Activated CD4-positive, alpha-beta memory T cell treated with anti-CD3 and anti-CD28 coated beads, Interleukin-2, amount 10 ng/mL, durations not matched to agents 7 days and 5 days (primary cell): ENCODE measurements around the gene LSM3. TPM values are rescaled to one million over a fixed set of nuclear protein-coding genes. Genes with fewer than 3 reads are reported as not detected.

Experiments
- CTCF ChIA-PET: fragments of 350-600 bp; sonication (Branson Sonifier 250); formaldehyde crosslinking; loops from one replicate; lab custom pipeline; 2021; ENCODE audit warnings: antibody characterized with exemption, inconsistent platforms; lab: Charles Lee
- POLR2A ChIA-PET: fragments of 350-600 bp; sonication (Branson Sonifier 250); formaldehyde crosslinking; loops from one replicate; lab custom pipeline; 2021; ENCODE audit warnings: antibody characterized with exemption; lab: Charles Lee
- DNase-seq: peaks from one replicate; pipeline ENCODE4 v3.0.0-alpha.2; 2020
- H3K27ac Mint-ChIP-seq: one replicate; pipeline ENCODE4 v1.8.0; 2021; ENCODE audit warnings: mild to moderate bottlenecking, mixed read lengths
- H3K27me3 Mint-ChIP-seq: one replicate; pipeline ENCODE4 v1.8.0; 2021; ENCODE audit warnings: mixed read lengths
- H3K36me3 Mint-ChIP-seq: one replicate; pipeline ENCODE4 v1.8.0; 2021; ENCODE audit warnings: low read depth, mixed read lengths
- H3K4me1 Mint-ChIP-seq: one replicate; pipeline ENCODE4 v1.8.0; 2021; ENCODE audit warnings: mixed read lengths
- H3K4me3 Mint-ChIP-seq: one replicate; pipeline ENCODE4 v1.8.0; 2021; ENCODE audit warnings: mild to moderate bottlenecking, mixed read lengths
- H3K9me3 Mint-ChIP-seq: one replicate; pipeline ENCODE4 v1.8.0; 2021; ENCODE audit warnings: mixed read lengths
- total RNA-seq, 2 experiments: library from RNA; stranded (reverse); gene quantifications; one replicate each; pipeline ENCODE4 v1.2.3, GENCODE V29; 2021

The LSM3 gene
- total RNA-seq, 2 experiments from 2014 or later, result 14.2 to 14.3 TPM

DNA sequence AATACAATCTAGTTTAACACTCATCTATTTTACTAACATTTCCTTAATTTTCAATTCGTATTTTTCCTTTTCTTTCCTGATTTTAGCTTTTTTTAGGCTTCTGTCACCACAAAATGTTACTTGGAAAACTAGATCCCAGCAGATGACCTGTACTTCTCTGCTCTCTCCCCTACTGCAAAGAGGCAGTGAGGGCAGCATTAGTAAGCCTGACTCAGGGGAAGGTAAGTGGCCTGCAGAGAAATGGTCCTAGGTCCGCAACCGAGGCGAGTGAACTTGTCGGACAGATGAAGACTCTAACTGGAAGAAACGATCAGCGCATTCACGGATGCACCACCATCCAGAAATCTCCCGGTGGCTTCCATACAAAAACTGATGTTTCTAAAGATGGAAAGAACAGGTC, 33.4 kb upstream of the LSM3 start:
- Mint-ChIP-seq H3K4me3 (no peak overlapping the region), H3K27ac (peak overlapping the region; percentile 92), H3K36me3 (peaks cover 50% of the 10 kb centered on the region), H3K9me3 (no peaks in the 10 kb centered on the region), H3K27me3 (no peaks in the 10 kb centered on the region), H3K4me1 (peaks cover 41% of the 10 kb centered on the region)
- CTCF ChIA-PET, result interaction anchor here (1.1 to 3.0 kb wide), 5 partner anchors 20 to 249 kb away, joined by 3 to 13 read pairs (median 4); partner anchors contain the start of genes CHCHD4, LSM3, TMEM43 and XPC
- DNase-seq, result no peak
- POLR2A ChIA-PET, result interaction anchor here (0.7 to 11.0 kb wide), 8 partner anchors 11 to 920 kb away, joined by 3 to 133 read pairs (median 4); partner anchors contain the start of genes CHCHD4, LSM3, MRPS25 and TMEM43

DNA sequence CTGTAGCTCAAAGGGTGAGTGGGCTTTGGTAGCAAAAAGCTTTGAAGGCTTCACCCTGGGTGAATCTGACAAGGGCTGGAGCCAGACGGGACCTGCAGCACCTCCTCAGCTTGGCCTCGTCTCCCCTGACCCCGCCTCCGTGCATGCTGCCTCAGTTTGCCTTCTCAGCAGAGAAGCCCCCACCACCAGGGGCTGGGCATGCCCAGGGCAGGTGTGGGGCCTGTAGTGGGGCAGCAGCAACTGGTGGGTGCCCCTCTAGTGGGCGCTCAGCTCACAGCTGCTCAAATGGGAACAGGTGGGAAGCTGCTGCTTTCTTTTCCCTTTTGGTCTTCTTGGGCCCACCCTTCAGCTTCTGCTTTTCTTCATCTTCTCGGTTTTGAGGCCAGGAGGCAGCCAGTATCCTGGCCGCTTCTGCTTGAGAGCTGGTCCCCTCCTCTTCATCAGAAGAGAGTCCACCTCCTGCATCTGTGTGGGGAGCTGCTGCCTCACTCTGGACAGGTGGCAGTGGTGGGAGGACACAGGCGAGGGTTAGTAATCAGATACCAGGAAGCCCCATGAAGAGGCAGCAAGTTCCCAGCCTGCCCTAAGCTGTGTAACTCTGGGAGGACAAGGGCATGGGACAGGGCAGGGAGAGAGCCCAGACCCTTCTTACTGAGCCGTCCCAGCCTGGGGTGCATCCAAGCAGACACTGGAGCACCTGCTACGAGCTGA, 32.8 kb upstream of the LSM3 start:
- DNase-seq, result no peak
- Mint-ChIP-seq H3K4me3 (no peak overlapping the region), H3K9me3 (no peaks in the 10 kb centered on the region), H3K4me1 (peaks cover 41% of the 10 kb centered on the region), H3K27ac (peak overlapping the region; percentile 68), H3K27me3 (no peaks in the 10 kb centered on the region), H3K36me3 (peaks cover 47% of the 10 kb centered on the region)
- POLR2A ChIA-PET, result interaction anchor here (1.1 to 11.0 kb wide), 3 partner anchors 20 to 919 kb away, joined by 4 to 133 read pairs (median 73); partner anchors contain the start of genes CHCHD4, LSM3, MRPS25 and TMEM43
- CTCF ChIA-PET, result interaction anchor here (1.1 to 3.0 kb wide), 4 partner anchors 29 to 249 kb away, joined by 3 to 13 read pairs (median 4); partner anchors contain the start of genes LSM3 and XPC

DNA sequence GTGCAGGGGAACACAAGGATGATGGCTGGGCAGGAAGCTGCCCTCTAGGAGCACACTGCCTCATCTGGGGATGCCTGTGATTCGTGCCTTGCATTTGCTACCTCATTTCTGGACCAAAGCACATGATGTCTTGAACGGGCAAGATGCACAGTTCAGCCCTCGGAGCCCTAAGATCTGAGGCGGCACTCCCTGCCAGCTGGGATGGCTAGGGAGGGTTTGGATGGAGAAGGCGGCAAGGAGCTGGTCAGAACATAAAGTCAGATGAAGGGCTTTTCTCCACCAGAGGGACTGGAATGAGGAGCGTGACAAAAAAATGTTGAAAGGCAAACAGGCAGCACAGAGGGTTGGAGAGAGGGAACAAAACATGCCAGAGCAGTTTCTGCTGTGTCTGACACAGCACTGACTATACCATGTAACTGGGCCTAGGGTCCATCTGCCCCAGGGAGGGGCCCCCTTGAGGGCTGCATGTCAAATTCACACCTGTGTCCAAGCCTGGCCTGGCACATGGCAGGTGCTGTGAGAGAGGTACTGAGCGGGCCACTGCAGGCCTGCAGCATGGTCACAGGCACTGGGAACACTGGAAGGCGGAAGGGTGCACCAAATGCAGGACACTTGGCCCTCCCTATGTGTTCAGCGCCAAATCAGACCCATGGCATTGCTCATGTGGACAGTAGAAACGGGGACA, 32.1 kb upstream of the LSM3 start:
- POLR2A ChIA-PET, result interaction anchor here (9.4 to 11.0 kb wide), 2 partner anchors 21 to 32 kb away, joined by 73 to 133 read pairs; partner anchors contain the start of genes CHCHD4, LSM3, TMEM43 and XPC
- no peak overlapping the region for H3K4me3 Mint-ChIP-seq
- peaks cover 44% of the 10 kb centered on the region for H3K36me3 Mint-ChIP-seq
- H3K27me3 Mint-ChIP-seq, result no peaks in the 10 kb centered on the region
- no peaks in the 10 kb centered on the region for H3K9me3 Mint-ChIP-seq
- peaks cover 41% of the 10 kb centered on the region for H3K4me1 Mint-ChIP-seq
- peak overlapping the region; percentile 68 for H3K27ac Mint-ChIP-seq
- CTCF ChIA-PET, result interaction anchor here (0.6 to 1.0 kb wide), 2 partner anchors 34 to 57 kb away, joined by 3 read pairs; no protein-coding TSS in a partner anchor
- no peak for DNase-seq

DNA sequence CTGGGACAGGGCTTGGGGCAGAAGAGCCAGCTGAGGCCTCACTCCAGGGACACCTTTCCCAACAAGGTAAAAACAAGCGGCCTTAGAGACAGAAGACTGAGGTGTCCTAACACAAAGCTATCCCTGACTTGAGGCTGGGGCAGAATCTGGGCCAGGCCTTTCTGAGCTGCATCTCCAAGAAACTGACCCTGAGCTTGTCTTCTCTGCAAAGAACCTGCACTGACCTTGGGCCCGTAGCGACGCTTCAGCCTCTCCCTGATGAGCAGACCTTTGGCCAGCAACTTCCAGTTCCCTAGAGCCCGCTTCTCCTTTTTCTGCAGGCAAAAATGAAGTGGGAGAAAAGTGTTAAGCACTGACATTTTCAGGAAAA, 31.6 kb upstream of the LSM3 start:
- Mint-ChIP-seq H3K36me3 (peaks cover 38% of the 10 kb centered on the region), H3K4me1 (peaks cover 36% of the 10 kb centered on the region), H3K4me3 (no peak overlapping the region), H3K9me3 (no peaks in the 10 kb centered on the region), H3K27ac (no peak overlapping the region), H3K27me3 (no peaks in the 10 kb centered on the region)
- ChIA-PET POLR2A (interaction anchor here (11.0 kb wide), 1 partner anchor 22 kb away, joined by 133 read pairs; the partner anchor contains the start of genes CHCHD4 and TMEM43), CTCF (interaction anchor here (0.6 to 1.0 kb wide), 2 partner anchors 34 to 57 kb away, joined by 3 read pairs; no protein-coding TSS in a partner anchor)
- no peak for DNase-seq

DNA sequence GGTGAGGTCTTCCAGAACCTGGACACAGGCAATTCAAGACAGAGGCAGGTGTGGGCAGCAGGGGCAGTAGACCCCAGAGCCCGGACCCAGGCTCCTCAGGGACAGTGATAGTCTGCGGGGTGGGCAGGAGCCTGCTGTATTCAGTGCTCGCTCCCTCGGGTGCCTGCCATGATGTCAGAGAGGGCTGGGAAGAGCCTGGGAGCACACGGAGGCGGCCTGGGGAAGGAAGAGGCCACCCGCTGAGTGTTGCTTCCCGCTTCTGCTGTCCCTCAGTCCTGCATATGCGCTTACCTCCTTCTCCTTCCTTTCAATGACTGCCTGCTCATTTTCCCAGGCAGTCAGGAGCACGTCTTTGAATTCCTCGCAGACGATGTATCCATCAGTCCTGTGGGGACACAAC, 31.0 kb upstream of the LSM3 start:
- H3K27me3 Mint-ChIP-seq, result no peaks in the 10 kb centered on the region
- ChIA-PET CTCF (no interaction called here), POLR2A (interaction anchor here (0.7 to 11.0 kb wide), 4 partner anchors 11 to 31 kb away, joined by 3 to 133 read pairs (median 4); partner anchors contain the start of genes CHCHD4, LSM3, TMEM43 and XPC)
- H3K4me1 Mint-ChIP-seq, result peaks cover 30% of the 10 kb centered on the region
- H3K4me3 Mint-ChIP-seq, result no peak overlapping the region
- no peak overlapping the region for H3K27ac Mint-ChIP-seq
- H3K36me3 Mint-ChIP-seq, result peaks cover 40% of the 10 kb centered on the region
- no peaks in the 10 kb centered on the region for H3K9me3 Mint-ChIP-seq
- DNase-seq, result no peak

DNA sequence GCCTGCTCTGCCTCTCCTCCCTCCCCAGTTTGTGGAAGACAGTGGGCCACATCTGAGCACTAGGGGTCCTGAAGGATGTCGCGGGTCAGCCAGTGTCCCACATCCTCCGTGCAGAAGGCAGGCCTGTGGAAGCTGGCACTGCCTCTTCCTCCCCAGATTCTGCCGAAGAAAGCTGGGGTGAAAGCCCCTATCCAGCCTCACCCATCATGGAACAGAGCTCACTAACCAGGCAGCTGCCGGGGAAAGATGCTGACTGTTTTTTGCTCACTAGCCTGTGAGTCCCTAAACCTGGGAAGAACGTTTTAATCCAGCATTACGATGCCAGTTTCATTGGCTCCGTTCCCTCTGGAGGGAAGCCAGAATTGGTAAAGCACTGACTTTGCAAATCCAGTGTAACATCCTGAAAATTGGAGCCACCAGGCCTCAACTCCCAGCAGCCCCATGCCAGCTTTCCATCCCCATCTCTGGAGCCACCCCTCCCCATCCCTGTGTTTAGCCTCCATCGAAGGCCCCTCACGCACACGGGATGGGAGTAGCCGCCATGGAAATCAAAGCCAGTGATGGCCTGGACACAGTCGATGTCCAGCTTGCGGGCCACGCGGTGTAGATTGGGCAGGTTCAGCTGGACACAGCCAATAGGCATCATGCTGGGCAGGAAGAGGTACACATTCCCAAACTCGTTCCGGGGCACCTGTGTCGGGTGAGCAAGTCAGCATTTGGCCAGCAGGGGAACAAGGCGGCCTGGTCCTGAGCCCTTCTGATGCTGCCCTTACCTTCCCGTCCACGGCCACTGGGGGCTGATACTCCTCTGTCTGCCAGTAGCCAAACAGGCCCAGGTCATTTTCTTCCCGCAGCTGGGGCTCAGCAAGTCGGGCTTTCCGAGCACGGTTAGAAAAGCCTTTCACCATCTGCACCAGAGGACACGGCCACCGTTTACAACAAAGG, 30.3 kb upstream of the LSM3 start:
- peaks cover 36% of the 10 kb centered on the region for H3K36me3 Mint-ChIP-seq
- POLR2A ChIA-PET, result interaction anchor here (0.7 to 1.4 kb wide), 3 partner anchors 11 to 31 kb away, joined by 3 to 5 read pairs (median 3); partner anchors contain the start of genes LSM3 and XPC
- CTCF ChIA-PET, result no interaction called here

DNA sequence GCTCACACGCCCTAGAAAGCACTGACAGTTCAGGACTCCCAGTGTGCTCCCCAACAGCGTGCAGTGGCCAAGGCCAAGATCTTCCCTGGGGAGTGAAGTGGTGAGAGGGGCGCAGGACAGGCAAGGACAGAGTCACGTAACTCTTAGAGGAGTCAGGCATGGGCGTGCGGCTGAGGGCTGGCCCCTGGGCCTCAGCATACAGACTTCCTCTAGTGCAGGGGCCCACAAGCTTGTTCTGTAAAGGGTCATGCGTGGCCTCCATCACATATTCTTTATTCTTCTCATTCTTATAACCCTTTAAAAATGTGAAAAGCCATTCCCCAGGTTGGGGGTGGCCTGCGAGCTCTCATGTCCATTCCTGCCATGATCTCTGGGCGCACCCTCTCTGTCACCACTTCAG, 28.5 kb upstream of the LSM3 start:
- POLR2A ChIA-PET, result interaction anchor here (1.0 kb wide), 1 partner anchor 28 kb away, joined by 4 read pairs; the partner anchor contains the start of genes LSM3 and XPC
- CTCF ChIA-PET, result interaction anchor here (1.8 kb wide), 1 partner anchor 25 kb away, joined by 10 read pairs; the partner anchor contains the start of genes CHCHD4 and TMEM43
- no peak for DNase-seq

More for the DNA sequence above, 30.3 kb upstream of the LSM3 start:
- no peaks in the 10 kb centered on the region for H3K27me3 Mint-ChIP-seq
- H3K4me1 Mint-ChIP-seq, result peaks cover 23% of the 10 kb centered on the region
- no peak for DNase-seq
- H3K4me3 Mint-ChIP-seq, result no peak overlapping the region
- H3K9me3 Mint-ChIP-seq, result no peaks in the 10 kb centered on the region
- no peak overlapping the region for H3K27ac Mint-ChIP-seq

DNA sequence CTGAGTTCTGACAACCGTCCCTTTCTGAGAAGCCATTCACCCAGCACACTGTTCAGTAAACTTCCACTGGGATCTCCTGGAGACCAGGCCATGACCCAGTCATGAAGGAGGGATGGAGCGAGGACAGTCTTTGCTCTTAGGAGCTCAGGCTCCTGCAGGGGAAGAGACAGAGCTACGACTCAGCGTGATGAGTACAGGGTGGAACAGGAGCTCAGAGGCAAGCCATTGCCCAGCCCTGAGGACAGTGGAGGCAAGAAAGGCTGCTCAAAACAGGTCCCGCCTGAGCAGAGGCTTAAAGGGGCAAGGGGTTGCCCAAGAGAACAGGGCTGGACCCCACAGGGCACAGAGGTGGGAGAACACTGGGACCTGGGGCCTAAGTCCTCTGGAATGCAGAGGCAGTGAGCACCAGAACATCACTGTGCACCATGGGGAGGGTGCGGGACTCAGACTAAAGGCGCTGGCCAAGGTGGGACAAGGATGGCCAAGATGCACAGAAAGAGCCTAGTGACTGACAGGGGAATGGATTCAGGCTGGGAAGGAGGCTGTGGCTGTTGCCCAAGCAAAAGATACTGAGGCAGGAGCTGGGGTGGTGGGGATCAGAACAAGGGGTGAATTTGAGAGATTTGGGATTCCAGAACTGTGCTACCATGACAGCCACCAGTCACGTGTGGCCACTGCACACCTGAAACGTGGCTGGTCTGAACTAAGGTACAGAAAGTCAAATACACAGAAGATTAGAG, 28.0 kb upstream of the LSM3 start:
- Mint-ChIP-seq H3K4me3 (no peak overlapping the region), H3K9me3 (no peaks in the 10 kb centered on the region), H3K36me3 (peaks cover 44% of the 10 kb centered on the region), H3K27me3 (no peaks in the 10 kb centered on the region), H3K27ac (no peak overlapping the region), H3K4me1 (peaks cover 3% of the 10 kb centered on the region)
- POLR2A ChIA-PET, result interaction anchor here (1.0 kb wide), 1 partner anchor 28 kb away, joined by 4 read pairs; the partner anchor contains the start of genes LSM3 and XPC
- CTCF ChIA-PET, result interaction anchor here (0.6 to 1.8 kb wide), 2 partner anchors 26 to 118 kb away, joined by 4 to 10 read pairs; partner anchors contain the start of genes CHCHD4 and TMEM43
- no peak for DNase-seq

More for the DNA sequence above, 28.5 kb upstream of the LSM3 start:
- H3K4me1 Mint-ChIP-seq, result peaks cover 7% of the 10 kb centered on the region
- no peaks in the 10 kb centered on the region for H3K9me3 Mint-ChIP-seq
- H3K27me3 Mint-ChIP-seq, result no peaks in the 10 kb centered on the region
- H3K4me3 Mint-ChIP-seq, result no peak overlapping the region
- H3K27ac Mint-ChIP-seq, result no peak overlapping the region
- H3K36me3 Mint-ChIP-seq, result peaks cover 47% of the 10 kb centered on the region

DNA sequence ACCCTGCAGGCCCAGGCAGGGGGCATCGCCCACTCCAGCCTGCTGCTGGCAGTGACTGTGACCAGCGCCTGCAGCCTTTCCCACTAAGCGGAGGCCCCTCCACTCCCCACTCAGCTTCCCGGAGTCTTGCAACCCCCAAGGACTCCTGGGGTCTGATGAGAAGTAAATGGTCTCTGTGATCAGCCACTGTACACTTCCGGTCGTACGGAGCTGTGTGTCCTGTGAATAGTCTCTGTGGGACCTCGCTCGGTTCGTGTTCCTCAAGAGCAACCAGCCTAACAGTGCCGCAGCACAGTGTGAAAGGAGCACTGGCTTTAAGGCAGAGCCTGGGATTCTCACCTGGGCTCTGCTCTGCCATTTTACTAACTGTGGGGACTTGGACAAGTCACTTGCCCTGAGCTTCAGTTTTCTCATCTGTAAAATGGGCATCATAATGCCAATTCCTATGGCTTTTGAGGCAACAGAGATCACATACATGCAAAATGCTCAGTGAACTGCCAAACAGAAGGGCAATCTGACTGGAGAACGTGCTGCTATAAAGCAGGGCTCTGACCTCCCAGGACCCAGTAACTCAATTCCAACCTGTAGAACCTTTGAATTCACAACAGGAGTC, 27.0 kb upstream of the LSM3 start:
- Mint-ChIP-seq H3K27ac (no peak overlapping the region), H3K4me1 (no peaks in the 10 kb centered on the region), H3K36me3 (peaks cover 45% of the 10 kb centered on the region), H3K4me3 (no peak overlapping the region), H3K9me3 (no peaks in the 10 kb centered on the region), H3K27me3 (no peaks in the 10 kb centered on the region)
- CTCF ChIA-PET, result interaction anchor here (1.9 kb wide), 1 partner anchor 52 kb away, joined by 12 read pairs; no protein-coding TSS in a partner anchor
- POLR2A ChIA-PET, result no interaction called here
- DNase-seq, result no peak

DNA sequence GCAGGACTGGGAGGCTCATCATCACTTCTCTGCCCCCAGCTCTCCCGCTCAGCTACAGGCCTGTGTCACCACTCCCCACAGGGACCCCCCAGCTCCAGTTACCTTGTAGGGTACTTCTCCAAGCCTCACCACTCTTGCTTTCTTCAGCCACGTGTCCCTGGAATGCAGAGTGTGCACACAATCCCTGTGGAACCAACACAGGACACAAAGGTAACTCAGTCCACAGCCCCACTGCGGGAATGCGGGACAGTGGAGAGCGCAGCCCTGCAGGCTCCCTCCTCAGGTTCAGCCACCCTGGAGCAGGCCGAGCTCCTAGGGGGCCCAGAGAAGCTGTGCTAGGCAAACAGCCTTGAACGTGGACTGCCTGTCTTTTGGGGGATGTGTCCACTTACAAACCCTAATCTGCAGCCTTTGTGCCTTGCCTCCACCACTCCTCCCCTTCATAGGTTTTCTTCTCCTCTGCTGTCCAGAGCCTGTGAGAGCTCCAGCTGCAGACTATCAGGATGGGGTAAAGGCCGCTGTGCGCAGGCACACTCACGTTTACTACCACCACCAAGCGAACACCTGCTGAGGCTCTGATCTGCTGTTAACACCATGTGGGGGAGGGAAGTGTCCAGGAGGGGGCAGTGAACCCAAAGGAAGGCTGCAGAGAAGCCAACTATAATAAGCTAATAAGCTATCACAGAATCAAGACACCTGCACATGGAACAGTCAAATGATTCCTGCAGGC, 26.2 kb upstream of the LSM3 start:
- no peaks in the 10 kb centered on the region for H3K27me3 Mint-ChIP-seq
- no peak overlapping the region for H3K27ac Mint-ChIP-seq
- no peaks in the 10 kb centered on the region for H3K9me3 Mint-ChIP-seq
- DNase-seq, result no peak
- ChIA-PET POLR2A (interaction anchor here (0.7 to 2.0 kb wide), 3 partner anchors 8 to 26 kb away, joined by 3 to 11 read pairs (median 5); partner anchors contain the start of genes LSM3 and XPC), CTCF (interaction anchor here (0.6 to 1.9 kb wide), 4 partner anchors 8 to 51 kb away, joined by 3 to 12 read pairs (median 4); partner anchors contain the start of genes LSM3 and XPC)
- H3K36me3 Mint-ChIP-seq, result peaks cover 39% of the 10 kb centered on the region
- no peaks in the 10 kb centered on the region for H3K4me1 Mint-ChIP-seq
- H3K4me3 Mint-ChIP-seq, result no peak overlapping the region
